HepG2 (cell line): ENCODE data around the gene ENTPD6. TPM values are rescaled to one million over a fixed set of nuclear protein-coding genes. Genes with fewer than 3 reads are reported as not detected.

Experiments
- BORCS8-MEF2B ChIP-seq: sonication (generic); formaldehyde crosslinking; IDR thresholded peaks from 2 replicates; pipeline ENCODE4 v1.8.0; 2022; ENCODE audit warnings: mild to moderate bottlenecking, missing genetic modification reagents
- CENPX ChIP-seq: sonication (generic); formaldehyde crosslinking; IDR thresholded peaks from 2 replicates; pipeline ENCODE4 v1.9.0; 2021; ENCODE audit warnings: mild to moderate bottlenecking, missing genetic modification reagents, moderate library complexity
- EED ChIP-seq: sonication (generic); formaldehyde crosslinking; IDR thresholded peaks from 2 replicates; pipeline ENCODE4 v1.5.0; 2020; ENCODE audit warnings: mild to moderate bottlenecking, missing genetic modification reagents
- FOXM1 ChIP-seq: sonication (generic); formaldehyde crosslinking; IDR thresholded peaks from 2 replicates; pipeline ENCODE4 v1.5.0; 2020; ENCODE audit warnings: missing genetic modification reagents
- HNRNPH1 ChIP-seq: fragments of 200-400 bp; formaldehyde crosslinking; optimal IDR thresholded peaks from 2 replicates; pipeline ENCODE3; 2017; ENCODE audit warnings: mild to moderate bottlenecking, low read depth, low read length
- KLF12 ChIP-seq: sonication (generic); formaldehyde crosslinking; IDR thresholded peaks from 2 replicates; pipeline ENCODE4 v1.4.0; 2020; ENCODE audit warnings: missing genetic modification reagents, borderline replicate concordance
- KLF6 ChIP-seq: IDR thresholded peaks from 2 replicates; pipeline ENCODE4 v1.8.0; 2016; ENCODE audit warnings: missing biosample characterization, missing genetic modification reagents
- MED1 ChIP-seq: sonication (generic); formaldehyde crosslinking; IDR thresholded peaks from 2 replicates; pipeline ENCODE4 v1.4.0; 2020; ENCODE audit warnings: missing genetic modification reagents
- MEF2D ChIP-seq: sonication (generic); formaldehyde crosslinking; IDR thresholded peaks from 2 replicates; pipeline ENCODE4 v1.5.1; 2020; ENCODE audit warnings: mild to moderate bottlenecking, missing genetic modification reagents
- NFE2L2 ChIP-seq: fragments of 150-350 bp; IDR thresholded peaks from 2 replicates; pipeline ENCODE4 v1.6.1; 2014; ENCODE audit warnings: low read length
- PRPF4 ChIP-seq: fragments of 200-400 bp; formaldehyde crosslinking; IDR thresholded peaks from 2 replicates; pipeline ENCODE4 v1.6.1; 2016; ENCODE audit warnings: low read length, low read depth; ENCODE audit not compliant: poor library complexity, severe bottlenecking
- RNF2 ChIP-seq: fragments of 450-650 bp; conservative IDR thresholded peaks from 2 replicates; pipeline ENCODE4 v1.6.1; 2016; ENCODE audit warnings: low read depth
- SNAI1 ChIP-seq: sonication (generic); formaldehyde crosslinking; IDR thresholded peaks from 2 replicates; pipeline ENCODE4 v1.5.0; 2020; ENCODE audit warnings: mild to moderate bottlenecking, missing genetic modification reagents, borderline replicate concordance
- ZFP82 ChIP-seq: sonication (generic); formaldehyde crosslinking; IDR thresholded peaks from 2 replicates; pipeline ENCODE4 v1.5.1; 2020; ENCODE audit warnings: mild to moderate bottlenecking, missing genetic modification reagents, borderline replicate concordance
- ZNF180 ChIP-seq: sonication (generic); formaldehyde crosslinking; IDR thresholded peaks from 2 replicates; pipeline ENCODE4 v1.4.0; 2020; ENCODE audit warnings: low read depth, missing genetic modification reagents, borderline replicate concordance
- ZNF234 ChIP-seq: sonication (generic); formaldehyde crosslinking; conservative IDR thresholded peaks from 2 replicates; pipeline ENCODE4 v1.5.1; 2020; ENCODE audit warnings: mild to moderate bottlenecking, missing genetic modification reagents
- ZNF253 ChIP-seq: sonication (generic); formaldehyde crosslinking; IDR thresholded peaks from 2 replicates; pipeline ENCODE4 v1.8.0; 2022; ENCODE audit warnings: mild to moderate bottlenecking, missing genetic modification reagents, borderline replicate concordance
- ZNF337 ChIP-seq: sonication (generic); formaldehyde crosslinking; IDR thresholded peaks from 2 replicates; pipeline ENCODE4 v1.5.1; 2020; ENCODE audit warnings: missing genetic modification reagents, low read depth, mild to moderate bottlenecking, borderline replicate concordance
- ZNF33B ChIP-seq: sonication (generic); formaldehyde crosslinking; IDR thresholded peaks from 2 replicates; pipeline ENCODE4 v1.5.1; 2020; ENCODE audit warnings: mild to moderate bottlenecking, missing genetic modification reagents
- ZNF7 ChIP-seq: IDR thresholded peaks from 2 replicates; pipeline ENCODE4 v1.6.1; 2016; ENCODE audit warnings: missing biosample characterization, missing genetic modification reagents
- ZNF713 ChIP-seq: sonication (generic); formaldehyde crosslinking; IDR thresholded peaks from 2 replicates; pipeline ENCODE4 v1.4.0; 2020; ENCODE audit warnings: mild to moderate bottlenecking, missing genetic modification reagents
- ZNF772 ChIP-seq: sonication (generic); formaldehyde crosslinking; IDR thresholded peaks from 2 replicates; pipeline ENCODE4 v1.5.0; 2020; ENCODE audit warnings: mild to moderate bottlenecking, missing genetic modification reagents
- polyA plus RNA-seq, 8 experiments: library from polyadenylated mRNA; depleted of rRNA in 3 of 8; stranded (reverse) in 7 of 8; unstranded in 1 of 8; fragments of >200 nt; fragmentation: Illumina TruSeq in 4 of 8; extraction: Trizol in 4 of 8; gene quantifications; 2 replicates each; pipeline versions ENCODE4 v1.2.1 to v1.2.3, GENCODE V29; 2011 to 2016; ENCODE audit warnings: low read depth in 4 of 8, missing spikeins in 1 of 8, mixed read lengths in 1 of 8; ENCODE audit not compliant: insufficient read depth in 1 of 8
- total RNA-seq, 5 experiments: library from RNA; depleted of rRNA; stranded (reverse); fragments of >200 nt; fragmentation: Illumina TruSeq; extraction: Trizol; gene quantifications; 2 replicates each; pipeline ENCODE4 v1.2.3, GENCODE V29; 2016; ENCODE audit warnings: low read depth in 1 of 5
- TF ChIP-seq, protein P1 (sequence below): sonication (generic); formaldehyde crosslinking; IDR thresholded peaks from 2 replicates; pipeline ENCODE4 v1.4.0; 2020; ENCODE audit warnings: mild to moderate bottlenecking, missing genetic modification reagents, borderline replicate concordance
- TF ChIP-seq, protein P2 (sequence below): IDR thresholded peaks from 2 replicates; pipeline ENCODE4 v1.6.1; 2016; ENCODE audit warnings: low read depth, control low read depth
- TF ChIP-seq, protein P3 (sequence below): sonication (generic); formaldehyde crosslinking; IDR thresholded peaks from 2 replicates; pipeline ENCODE4 v1.8.1; 2022; ENCODE audit warnings: mild to moderate bottlenecking, missing genetic modification reagents
- TF ChIP-seq, protein P4 (sequence below): sonication (generic); formaldehyde crosslinking; IDR thresholded peaks from 2 replicates; pipeline ENCODE4 v1.4.0; 2020; ENCODE audit warnings: low read depth, mild to moderate bottlenecking, missing genetic modification reagents

The ENTPD6 gene
- total and polyA plus RNA-seq, 2 of the 13 experiments (the other 11 are each of a cell fraction or from before 2014, with no cell fraction given) = 164 to 172 TPM

DNA sequence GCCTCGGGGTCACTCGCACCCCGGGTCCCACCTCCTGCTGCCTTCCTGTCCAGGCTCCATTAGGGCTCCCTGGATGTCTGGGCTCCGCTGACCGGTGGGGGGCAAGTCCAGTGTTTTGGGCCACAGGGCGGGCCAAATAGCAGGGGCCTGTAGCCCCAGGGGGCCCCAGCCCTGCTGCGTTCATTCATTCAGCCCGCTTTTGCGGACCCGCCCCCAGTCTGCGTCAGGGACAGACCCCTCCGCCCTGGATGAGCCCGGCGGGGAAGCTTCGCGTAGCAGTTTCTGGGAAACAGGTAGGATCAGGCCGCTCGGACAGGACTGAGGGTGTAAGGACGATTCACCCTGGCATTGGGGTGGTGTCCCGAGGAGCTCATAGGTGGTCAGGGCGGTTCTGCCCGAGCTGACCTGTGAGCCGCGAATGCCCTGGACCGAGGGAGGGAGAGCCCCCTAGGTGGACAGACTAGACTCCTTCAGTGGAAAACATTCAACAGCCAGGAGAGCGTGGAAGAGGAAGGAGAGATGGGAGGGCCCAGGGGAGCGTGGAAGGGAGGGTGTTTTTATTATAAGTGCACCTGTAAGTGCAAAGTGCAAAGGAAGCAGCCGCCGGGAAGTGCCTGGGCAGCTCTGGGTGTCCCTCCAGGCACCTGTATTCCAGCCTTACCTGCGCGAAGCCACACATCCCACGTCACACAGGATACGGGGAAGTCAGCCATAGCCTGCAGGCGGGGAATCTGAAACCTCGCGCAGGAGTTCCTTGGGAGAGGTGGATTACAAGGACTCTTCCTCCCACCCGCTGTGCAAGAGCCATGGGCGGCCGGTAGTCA is 662 bp downstream of the ENTPD6 start (continued):
- TF ChIP-seq, protein P1, sequence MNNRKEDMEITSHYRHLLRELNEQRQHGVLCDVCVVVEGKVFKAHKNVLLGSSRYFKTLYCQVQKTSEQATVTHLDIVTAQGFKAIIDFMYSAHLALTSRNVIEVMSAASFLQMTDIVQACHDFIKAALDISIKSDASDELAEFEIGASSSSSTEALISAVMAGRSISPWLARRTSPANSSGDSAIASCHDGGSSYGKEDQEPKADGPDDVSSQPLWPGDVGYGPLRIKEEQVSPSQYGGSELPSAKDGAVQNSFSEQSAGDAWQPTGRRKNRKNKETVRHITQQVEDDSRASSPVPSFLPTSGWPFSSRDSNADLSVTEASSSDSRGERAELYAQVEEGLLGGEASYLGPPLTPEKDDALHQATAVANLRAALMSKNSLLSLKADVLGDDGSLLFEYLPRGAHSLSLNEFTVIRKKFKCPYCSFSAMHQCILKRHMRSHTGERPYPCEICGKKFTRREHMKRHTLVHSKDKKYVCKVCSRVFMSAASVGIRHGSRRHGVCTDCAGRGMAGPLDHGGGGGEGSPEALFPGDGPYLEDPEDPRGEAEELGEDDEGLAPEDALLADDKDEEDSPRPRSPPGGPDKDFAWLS = no peak
- TF ChIP-seq SNAI1 (CRISPR knock-in tag) (no peak), FOXM1 (CRISPR knock-in tag) (no peak), ZNF253 (CRISPR knock-in tag) (no peak), NFE2L2 (no peak), ZNF33B (no peak; the same call in 1 of the 2 replicates), ZNF234 (CRISPR knock-in tag) (no peak), KLF12 (CRISPR knock-in tag) (no peak; the same call in 1 of the 2 replicates), RNF2 (no peak), ZNF772 (CRISPR knock-in tag) (0 out of 2 replicates have a peak, but pooled peaks have one; percentile 42), ZNF337 (CRISPR knock-in tag) (no peak), ZNF180 (CRISPR knock-in tag) (0 out of 2 replicates have a peak, but pooled peaks have one; percentile 55), ZNF713 (CRISPR knock-in tag) (peak; percentile 91), ZFP82 (CRISPR knock-in tag) (no peak), CENPX (no peak), PRPF4 (no peak), EED (CRISPR knock-in tag) (0 out of 2 replicates have a peak, but pooled peaks have one; percentile 35), MEF2D (no peak), HNRNPH1 (no peak), KLF6 (CRISPR knock-in tag) (no peak), ZNF7 (CRISPR knock-in tag) (no peak), MED1 (CRISPR knock-in tag) (no peak; the same call in 1 of the 2 replicates), BORCS8-MEF2B (CRISPR knock-in tag) (peak; percentile 49)
- TF ChIP-seq, protein P2, sequence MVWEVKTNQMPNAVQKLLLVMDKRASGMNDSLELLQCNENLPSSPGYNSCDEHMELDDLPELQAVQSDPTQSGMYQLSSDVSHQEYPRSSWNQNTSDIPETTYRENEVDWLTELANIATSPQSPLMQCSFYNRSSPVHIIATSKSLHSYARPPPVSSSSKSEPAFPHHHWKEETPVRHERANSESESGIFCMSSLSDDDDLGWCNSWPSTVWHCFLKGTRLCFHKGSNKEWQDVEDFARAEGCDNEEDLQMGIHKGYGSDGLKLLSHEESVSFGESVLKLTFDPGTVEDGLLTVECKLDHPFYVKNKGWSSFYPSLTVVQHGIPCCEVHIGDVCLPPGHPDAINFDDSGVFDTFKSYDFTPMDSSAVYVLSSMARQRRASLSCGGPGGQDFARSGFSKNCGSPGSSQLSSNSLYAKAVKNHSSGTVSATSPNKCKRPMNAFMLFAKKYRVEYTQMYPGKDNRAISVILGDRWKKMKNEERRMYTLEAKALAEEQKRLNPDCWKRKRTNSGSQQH (CRISPR knock-in tag) = peak; percentile 72; the same call in 1 of the 2 replicates
- TF ChIP-seq, protein P3, sequence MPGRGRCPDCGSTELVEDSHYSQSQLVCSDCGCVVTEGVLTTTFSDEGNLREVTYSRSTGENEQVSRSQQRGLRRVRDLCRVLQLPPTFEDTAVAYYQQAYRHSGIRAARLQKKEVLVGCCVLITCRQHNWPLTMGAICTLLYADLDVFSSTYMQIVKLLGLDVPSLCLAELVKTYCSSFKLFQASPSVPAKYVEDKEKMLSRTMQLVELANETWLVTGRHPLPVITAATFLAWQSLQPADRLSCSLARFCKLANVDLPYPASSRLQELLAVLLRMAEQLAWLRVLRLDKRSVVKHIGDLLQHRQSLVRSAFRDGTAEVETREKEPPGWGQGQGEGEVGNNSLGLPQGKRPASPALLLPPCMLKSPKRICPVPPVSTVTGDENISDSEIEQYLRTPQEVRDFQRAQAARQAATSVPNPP = no peak
- TF ChIP-seq, protein P4, sequence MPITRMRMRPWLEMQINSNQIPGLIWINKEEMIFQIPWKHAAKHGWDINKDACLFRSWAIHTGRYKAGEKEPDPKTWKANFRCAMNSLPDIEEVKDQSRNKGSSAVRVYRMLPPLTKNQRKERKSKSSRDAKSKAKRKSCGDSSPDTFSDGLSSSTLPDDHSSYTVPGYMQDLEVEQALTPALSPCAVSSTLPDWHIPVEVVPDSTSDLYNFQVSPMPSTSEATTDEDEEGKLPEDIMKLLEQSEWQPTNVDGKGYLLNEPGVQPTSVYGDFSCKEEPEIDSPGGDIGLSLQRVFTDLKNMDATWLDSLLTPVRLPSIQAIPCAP (CRISPR knock-in tag) = peak; percentile 14; the same call in 1 of the 2 replicates
